Stimulated activated CD8-positive, alpha-beta memory T cell treated with anti-CD3 and anti-CD28 coated beads, Interleukin-7, amount 100 ng/mL, for 48 hours (primary cell): Measurements from ENCODE around the gene EGFL8.
A peak's percentile ranks its signal among the peaks of the same experiment; 100 is the strongest.

Experiments used
- DNase-seq, 2 donors: peaks; one replicate each; pipeline ENCODE4 v3.0.0-alpha.2; 2020; ENCODE audit warnings: low read depth in 1 of 2; ENCODE audit errors: extremely low read depth in 1 of 2

EGFL8 gene

DNA sequence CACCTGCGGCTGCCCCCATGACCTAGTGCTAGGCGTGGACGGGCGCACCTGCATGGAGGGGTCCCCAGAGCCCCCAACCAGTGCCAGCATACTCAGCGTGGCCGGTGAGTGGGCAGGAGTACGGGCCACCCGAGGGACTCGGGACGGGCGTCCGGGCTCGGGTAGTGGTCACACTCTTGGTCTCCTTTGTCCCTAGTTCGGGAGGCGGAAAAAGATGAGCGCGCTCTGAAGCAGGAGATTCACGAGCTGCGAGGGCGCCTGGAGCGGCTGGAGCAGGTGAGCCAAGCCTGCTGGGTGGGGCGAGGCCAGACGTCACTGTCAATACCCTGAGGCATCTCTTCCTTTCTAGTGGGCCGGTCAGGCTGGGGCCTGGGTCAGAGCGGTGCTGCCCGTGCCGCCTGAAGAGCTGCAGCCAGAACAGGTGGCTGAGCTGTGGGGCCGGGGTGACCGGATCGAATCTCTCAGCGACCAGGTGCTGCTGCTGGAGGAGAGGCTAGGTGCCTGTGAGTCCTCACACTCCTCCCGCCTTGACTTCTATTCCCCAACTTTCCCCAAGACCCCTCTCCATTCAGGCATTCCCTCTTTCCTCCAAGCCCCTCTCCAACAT lies 2.9 kb downstream of the EGFL8 start:
- no peak for DNase-seq

GRCh38 chr6:32167761-32168262 lies 3.4 kb downstream of the EGFL8 start:
- DNase-seq: no peak

- no peak for DNase-seq
Measured at GRCh38 chr6:32168350-32168749, 4.0 kb downstream of the EGFL8 start.

GRCh38 chr6:32168807-32169591 lies 4.6 kb downstream of the EGFL8 start:
- no peak for DNase-seq

GRCh38 chr6:32170294-32170693 lies 5.9 kb downstream of the EGFL8 start:
- DNase-seq: no peak

DNA sequence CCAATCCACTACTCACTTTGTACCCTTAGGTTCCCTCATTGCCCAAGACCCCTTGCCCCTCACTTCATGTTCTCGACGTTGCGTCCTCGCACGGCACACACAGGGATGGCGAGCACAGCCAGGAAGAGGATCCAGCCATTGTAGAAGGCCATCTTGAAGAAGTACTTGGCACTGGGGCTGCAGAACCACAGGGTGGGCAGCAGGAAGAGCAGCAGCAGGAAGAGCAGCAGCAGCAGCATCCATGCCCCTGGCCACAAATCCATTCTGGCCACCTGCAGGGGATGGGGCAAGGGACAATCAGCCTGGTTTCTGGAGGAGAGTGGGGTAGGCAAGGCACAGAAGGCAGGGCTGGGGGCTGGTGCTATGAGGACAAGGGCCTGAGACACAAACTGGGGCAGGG lies 6.8 kb downstream of the EGFL8 start:
- DNase-seq: no peak

DNA sequence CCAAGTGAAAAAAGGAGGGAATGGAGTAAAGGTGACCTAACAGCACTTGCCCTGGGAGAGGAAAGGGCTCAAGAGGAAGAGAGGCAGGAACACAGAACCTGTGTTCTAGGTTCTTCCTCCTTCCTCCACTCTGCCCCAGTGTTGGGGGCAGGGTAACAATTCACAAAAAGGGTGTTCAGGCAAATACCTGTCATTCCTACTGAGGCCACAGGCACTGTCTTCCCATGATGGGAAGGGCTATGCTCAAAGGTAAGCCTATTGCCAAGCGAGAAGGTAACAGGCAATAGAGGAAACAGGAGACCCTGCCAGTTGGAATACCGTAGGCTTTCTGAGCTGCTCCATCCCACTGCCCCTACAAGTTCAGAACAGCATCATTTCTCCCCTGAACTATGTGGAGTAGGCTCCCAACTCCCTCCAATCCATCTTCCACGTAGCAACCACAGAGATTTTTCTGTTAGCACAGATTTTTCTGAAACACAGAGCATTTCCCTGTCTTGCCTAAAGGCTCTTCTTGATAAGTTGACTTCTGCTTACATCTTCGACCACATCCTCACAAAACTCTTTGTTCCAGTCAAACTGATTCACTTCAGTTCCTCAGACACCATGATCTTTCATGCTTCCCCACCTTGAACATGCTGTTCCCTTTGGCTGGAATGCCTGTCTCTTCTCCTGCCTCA lies 8.8 kb downstream of the EGFL8 start:
- no peak for DNase-seq

- no peak for DNase-seq
Measured at GRCh38 chr6:32174416-32174815, 10.0 kb downstream of the EGFL8 start.

GRCh38 chr6:32175322-32175710 lies 10.9 kb downstream of the EGFL8 start:
- no peak for DNase-seq

DNA sequence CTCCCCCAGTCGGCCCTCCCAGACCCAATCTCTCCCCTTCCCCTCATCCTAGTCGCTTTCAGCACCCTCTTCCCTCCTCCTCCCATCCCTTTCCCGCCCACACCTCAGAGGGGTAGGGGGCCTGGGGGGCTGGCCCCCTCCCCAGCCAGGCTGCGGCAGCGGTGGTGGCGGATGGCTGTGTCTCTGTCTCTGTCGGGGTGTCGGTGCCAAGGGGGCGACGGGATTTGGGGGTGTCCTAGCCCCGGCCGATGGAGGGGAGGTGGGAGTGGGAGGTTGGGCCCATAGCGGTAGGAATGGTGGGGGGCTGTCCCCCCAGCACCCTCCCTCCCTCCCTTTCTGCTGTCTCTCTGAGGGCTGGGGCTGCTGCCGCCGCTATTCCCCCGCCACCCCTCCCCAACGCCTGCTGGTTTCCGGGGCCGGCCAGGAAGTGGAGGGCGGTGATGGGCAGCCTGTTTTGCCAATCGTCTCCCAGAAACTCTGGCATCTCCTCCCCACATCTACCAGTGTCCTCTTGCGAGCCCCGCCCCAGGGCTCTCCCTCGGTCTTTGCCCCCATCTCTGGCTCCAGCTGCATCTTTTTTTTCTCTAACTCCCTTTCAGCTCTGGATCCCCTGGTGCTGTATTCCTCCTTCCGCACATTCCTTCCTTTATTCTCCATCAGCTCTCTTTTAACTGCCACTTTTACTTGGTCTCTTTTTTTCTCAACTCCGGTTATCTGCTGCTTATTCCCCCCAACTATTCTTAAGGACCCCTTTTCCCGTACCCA lies 11.5 kb downstream of the EGFL8 start, which contains the start of gene AGPAT1:
Gene AGPAT1 (minus strand): TSS at position 374 of the 765 bp plus-strand sequence. CDS start 4,588 bp downstream, outside the sequence.
- DNase-seq: peak; percentile 89 to 95

- DNase-seq: no peak
Measured at GRCh38 chr6:32176476-32177182, 12.2 kb downstream of the EGFL8 start.

- peak in 1 of 2 donors; percentile 34 for DNase-seq
Measured at GRCh38 chr6:32177183-32177787, 12.9 kb downstream of the EGFL8 start.

GRCh38 chr6:32177788-32178546 lies 13.6 kb downstream of the EGFL8 start, which contains the start of gene RNF5:
RNF5 (plus strand) TSS chr6:32178405; CDS start chr6:32178512, 107 bp downstream.
- peak; percentile 74 to 92 for DNase-seq

- DNase-seq: no peak
Measured at GRCh38 chr6:32178547-32179440, 14.4 kb downstream of the EGFL8 start.

DNA sequence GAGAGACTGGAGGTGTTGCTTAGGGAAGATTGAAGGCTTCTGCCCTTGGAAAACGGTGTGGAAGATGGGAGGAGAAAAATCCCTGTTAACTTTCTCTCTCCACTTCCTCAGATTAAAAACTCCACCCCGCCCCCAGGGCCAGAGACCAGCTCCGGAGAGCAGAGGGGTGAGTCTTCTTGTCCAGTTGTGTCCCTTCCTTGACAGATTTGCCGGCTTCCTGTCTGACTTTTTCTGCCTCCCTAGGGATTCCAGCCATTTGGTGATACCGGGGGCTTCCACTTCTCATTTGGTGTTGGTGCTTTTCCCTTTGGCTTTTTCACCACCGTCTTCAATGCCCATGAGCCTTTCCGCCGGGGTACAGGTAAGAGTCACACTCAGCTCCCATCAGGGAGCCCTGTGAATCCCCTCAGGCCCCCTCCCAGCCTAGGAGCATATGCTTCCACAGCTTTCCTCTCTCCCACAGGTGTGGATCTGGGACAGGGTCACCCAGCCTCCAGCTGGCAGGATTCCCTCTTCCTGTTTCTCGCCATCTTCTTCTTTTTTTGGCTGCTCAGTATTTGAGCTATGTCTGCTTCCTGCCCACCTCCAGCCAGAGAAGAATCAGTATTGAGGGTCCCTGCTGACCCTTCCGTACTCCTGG lies 15.5 kb downstream of the EGFL8 start:
- DNase-seq: no peak

GRCh38 chr6:32181148-32181702 lies 16.8 kb downstream of the EGFL8 start:
- DNase-seq: no peak

DNA sequence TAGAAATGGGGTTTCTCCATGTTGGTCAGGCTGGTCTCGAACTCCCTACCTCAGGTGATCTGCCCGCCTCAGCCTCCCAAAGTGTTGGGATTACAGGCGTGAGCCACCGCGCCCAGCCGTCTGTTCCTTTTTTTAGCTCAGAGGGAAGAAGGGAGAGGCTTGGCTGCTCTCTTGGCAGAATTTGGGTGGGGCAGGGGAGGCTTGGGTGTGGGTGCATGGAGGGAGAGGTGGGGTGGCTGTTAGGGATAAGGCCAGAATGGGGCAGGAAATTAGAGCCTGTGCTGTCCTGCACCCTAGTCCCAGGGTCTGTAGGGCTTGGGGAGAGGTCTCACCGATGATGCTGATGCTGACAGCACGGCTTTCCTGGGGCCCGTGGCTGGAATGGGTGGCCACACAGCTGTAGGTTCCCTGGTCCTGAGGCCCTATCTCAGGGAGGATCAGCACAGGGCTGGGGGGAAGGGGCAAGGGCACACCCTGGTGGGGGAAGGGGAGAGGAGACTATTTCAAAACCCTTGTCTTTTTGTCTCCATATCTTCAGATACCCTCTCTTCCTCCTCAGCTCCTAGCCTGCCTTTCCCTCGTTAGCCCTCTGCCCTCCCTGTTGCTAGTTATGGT lies 17.6 kb downstream of the EGFL8 start:
- DNase-seq: no peak
